AG04450 (cell line): ENCODE measurements around the gene PCSK6. TPM values are rescaled to one million over a fixed set of nuclear protein-coding genes. Genes with fewer than 3 reads are reported as not detected.

Experiments
- CTCF ChIA-PET: fragments of 300-600, 350-600 bp; formaldehyde crosslinking; extraction: SDS; loops from one replicate; lab custom pipeline; 2022; ENCODE audit warnings: antibody characterized with exemption, inconsistent platforms; lab: Charles Lee
- POLR2A ChIA-PET: fragments of 350-600 bp; formaldehyde crosslinking; extraction: SDS; loops from one replicate; lab custom pipeline; 2021; ENCODE audit warnings: antibody characterized with exemption, inconsistent platforms; lab: Yijun Ruan, JAX
- DNase-seq: peaks from one replicate; pipeline ENCODE4 v3.0.0-alpha.2; 2011; ENCODE audit warnings: low read depth, low spot score
- H3K27ac ChIP-seq: one replicate; pipeline ENCODE4 v1.5.1; 2012; ENCODE audit warnings: low read depth, low read length, control low read depth
- H3K27me3 ChIP-seq: one replicate; pipeline ENCODE4 v1.6.0; 2012; ENCODE audit warnings: low read length; ENCODE audit not compliant: control insufficient read depth, insufficient read depth
- H3K4me3 ChIP-seq: 2 replicates; pipeline ENCODE4 v1.5.1; 2011; ENCODE audit warnings: mild to moderate bottlenecking, low read depth, low read length, control low read depth
- H3K9me3 ChIP-seq: 2 replicates; pipeline ENCODE4 v1.5.1; 2012; ENCODE audit warnings: low read length; ENCODE audit not compliant: control insufficient read depth, insufficient read depth
- CTCF ChIP-seq: IDR thresholded peaks from 2 replicates; pipeline ENCODE4 v1.5.1; 2011; ENCODE audit warnings: low read depth, low read length, control low read depth, inconsistent platforms
- polyA plus RNA-seq: library from polyadenylated mRNA; depleted of rRNA; stranded (reverse); fragments of >200 nt; gene quantifications from 2 replicates; pipeline ENCODE4 v1.2.3, GENCODE V29; 2011

Gene PCSK6
- polyA plus RNA-seq, 1 experiment, result 0.06 TPM

- Histone ChIP-seq H3K27me3 (no peaks in the 10 kb centered on the region), H3K27ac (no peak overlapping the region), H3K4me3 (no peak overlapping the region), H3K9me3 (no peaks in the 10 kb centered on the region; the same call in 1 of the 2 replicates)
- DNase-seq, result no peak
- CTCF ChIA-PET, result interaction anchor here (5.2 kb wide), 1 partner anchor 256 kb away, joined by 40 read pairs; no protein-coding TSS in a partner anchor
- POLR2A ChIA-PET, result no interaction called here
- TF ChIP-seq CTCF, result no peak
These were observed 225.5 kb downstream of the PCSK6 start for GRCh38 chr15:101264011-101264410.

GRCh38 chr15:101262551-101262950 is 227.0 kb downstream of the PCSK6 start:
- ChIA-PET CTCF (interaction anchor here (0.6 to 5.2 kb wide), 5 partner anchors 7 to 255 kb away, joined by 3 to 40 read pairs (median 7); no protein-coding TSS in a partner anchor), POLR2A (no interaction called here)
- no peak overlapping the region for H3K4me3 ChIP-seq
- no peak for TF ChIP-seq CTCF
- H3K27ac ChIP-seq, result no peak overlapping the region
- H3K27me3 ChIP-seq, result no peaks in the 10 kb centered on the region
- H3K9me3 ChIP-seq, result no peaks in the 10 kb centered on the region; the same call in 1 of the 2 replicates
- no peak for DNase-seq

- Histone ChIP-seq H3K9me3 (no peaks in the 10 kb centered on the region), H3K4me3 (no peak overlapping the region), H3K27me3 (no peaks in the 10 kb centered on the region), H3K27ac (no peak overlapping the region)
- peak; percentile 78 for TF ChIP-seq CTCF
- DNase-seq, result no peak
- POLR2A ChIA-PET, result interaction anchor here (0.5 kb wide), 1 partner anchor 137 kb away, joined by 5 read pairs; no protein-coding TSS in a partner anchor
- CTCF ChIA-PET, result interaction anchor here (0.5 to 2.4 kb wide), 30 partner anchors 9 to 640 kb away, joined by 3 to 49 read pairs (median 5); no protein-coding TSS in a partner anchor
These were observed 231.0 kb downstream of the PCSK6 start for GRCh38 chr15:101258238-101259144.

- DNase-seq, result no peak
- CTCF ChIA-PET, result interaction anchor here (1.3 to 2.4 kb wide), 6 partner anchors 11 to 339 kb away, joined by 4 to 49 read pairs (median 6); no protein-coding TSS in a partner anchor
These were observed 232.8 kb downstream of the PCSK6 start for GRCh38 chr15:101256757-101257156.

More at GRCh38 chr15:101256757-101257156, 232.8 kb downstream of the PCSK6 start:
- Histone ChIP-seq H3K9me3 (no peaks in the 10 kb centered on the region), H3K27me3 (no peaks in the 10 kb centered on the region), H3K4me3 (no peak overlapping the region), H3K27ac (no peak overlapping the region)
- peak; percentile 40 for TF ChIP-seq CTCF
- POLR2A ChIA-PET, result interaction anchor here (0.7 kb wide), 1 partner anchor 38 kb away, joined by 4 read pairs; the partner anchor contains the start of gene SNRPA1
